ENCODE results near the gene HIVEP3. TPM values are rescaled to one million over a fixed set of nuclear protein-coding genes. Genes with fewer than 3 reads are reported as not detected.

The HIVEP3 gene
- polyA plus RNA-seq, 1 of the 3 experiments (the other 2 are of a cell fraction): 6.4 TPM

DNA sequence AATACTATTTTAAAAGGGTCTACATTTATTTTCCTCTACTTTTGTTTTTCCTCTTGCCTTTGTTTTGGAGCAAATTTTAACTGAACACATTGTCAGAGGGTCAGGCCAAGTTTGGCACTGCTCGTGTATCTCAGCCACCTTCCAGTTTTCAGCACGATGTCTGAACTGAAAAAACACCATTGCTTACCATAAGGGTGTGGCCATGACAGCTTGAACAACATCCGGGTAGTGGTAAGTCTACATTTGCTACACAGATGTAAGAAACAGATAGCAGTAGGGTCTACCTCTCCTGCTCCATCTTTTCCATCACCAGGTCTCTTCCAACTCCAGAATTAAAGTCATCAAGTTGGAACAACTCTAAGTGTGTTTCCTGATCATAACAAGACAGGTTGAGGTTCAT is 4.2 kb downstream of the HIVEP3 start:
- Histone ChIP-seq H3F3A (replicated peaks; ENCODE audit: insufficient read depth) (peaks cover 6% of the 10 kb centered on the region), H3K27ac (ENCODE audit: low read depth in 2 of 2, low read length in 1 of 2) (no peak overlapping the region), H3K4me3 (ENCODE audit: low read depth in 2 of 2, low read length in 1 of 2) (no peak overlapping the region), H3K9ac (no peak overlapping the region), H2AFZ (ENCODE audit: low read depth) (no peak overlapping the region), H3K9me3 (0 out of 2 replicates have a peak, but pooled peaks cover 9% of the 10 kb centered on the region), H3K4me2 (no peak overlapping the region), H4K20me1 (ENCODE audit: insufficient read depth) (no peaks in the 10 kb centered on the region), H3K9me2 (no peaks in the 10 kb centered on the region), H3K36me3 (replicated peaks in 1 of 2; ENCODE audit: control insufficient read depth in 1 of 2, insufficient read depth in 2 of 2, low read length in 1 of 2) (peaks cover 0 to 5% of the 10 kb centered on the region in 2 experiments), H3K4me1 (ENCODE audit: control insufficient read depth in 1 of 2, insufficient read depth in 2 of 2, low read depth in 1 of 2, low read length in 1 of 2) (peaks cover 21 to 31% of the 10 kb centered on the region in 2 experiments), H3K79me2 (ENCODE audit: insufficient read depth) (peaks cover 24% of the 10 kb centered on the region), H3K27me3 (ENCODE audit: insufficient read depth) (no peaks in the 10 kb centered on the region)
- ChIA-PET POLR2A (no interaction called here), CTCF (no interaction called here)
- WGBS (ENCODE audit: low lambda C conversion rate): 91% methylated on average over 3 of the region's 3 CpGs
- TF ChIP-seq, protein P1, sequence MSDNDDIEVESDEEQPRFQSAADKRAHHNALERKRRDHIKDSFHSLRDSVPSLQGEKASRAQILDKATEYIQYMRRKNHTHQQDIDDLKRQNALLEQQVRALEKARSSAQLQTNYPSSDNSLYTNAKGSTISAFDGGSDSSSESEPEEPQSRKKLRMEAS (IDR thresholded peaks at IDR 0.05; ENCODE audit: low read depth): no peak
- no peak for TF ChIP-seq EP300 (IDR thresholded peaks at IDR 0.05; ENCODE audit: borderline replicate concordance in 1 of 2, low read depth in 1 of 2, low read length in 1 of 2)
- no peak for TF ChIP-seq YY1 (IDR thresholded peaks at IDR 0.05; ENCODE audit: low read depth)
- no peak for TF ChIP-seq FOSL2 (IDR thresholded peaks at IDR 0.05; ENCODE audit: borderline replicate concordance, low read depth)
- TF ChIP-seq GATA2 (CRISPR knock-in tag; IDR thresholded peaks at IDR 0.05): no peak
- no peak for TF ChIP-seq SIN3A (IDR thresholded peaks at IDR 0.05; ENCODE audit: borderline replicate concordance, low read depth, low read length)
- no peak for DNase-seq

DNA sequence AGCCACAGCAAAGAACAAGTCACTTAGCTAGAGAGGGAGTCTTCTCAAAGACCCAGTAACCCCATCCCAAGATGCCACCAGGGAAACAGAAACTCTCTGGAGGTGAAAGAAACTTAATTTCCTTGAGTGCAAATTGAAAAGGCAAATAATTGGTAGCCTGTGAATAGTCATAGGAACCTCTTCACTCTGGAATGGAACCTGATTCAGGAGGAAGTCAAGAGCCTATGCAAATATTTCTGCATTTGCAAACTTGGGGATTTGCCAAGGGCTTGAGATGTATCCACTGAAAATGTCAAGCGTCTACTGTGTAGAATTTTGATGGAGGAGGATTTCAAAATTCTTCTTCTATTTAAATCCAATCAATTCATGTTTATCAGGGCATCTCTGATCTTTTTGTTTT is 5.7 kb downstream of the HIVEP3 start:
- Histone ChIP-seq H3K79me2 (ENCODE audit: insufficient read depth) (peaks cover 24% of the 10 kb centered on the region), H3K9ac (no peak overlapping the region), H3K27ac (ENCODE audit: low read depth in 2 of 2, low read length in 1 of 2) (no peak overlapping the region), H4K20me1 (ENCODE audit: insufficient read depth) (no peaks in the 10 kb centered on the region), H3K9me3 (0 out of 2 replicates have a peak, but pooled peaks cover 15% of the 10 kb centered on the region), H3F3A (replicated peaks; ENCODE audit: insufficient read depth) (peaks cover 6% of the 10 kb centered on the region), H3K27me3 (ENCODE audit: insufficient read depth) (no peaks in the 10 kb centered on the region), H3K36me3 (replicated peaks in 1 of 2; ENCODE audit: control insufficient read depth in 1 of 2, insufficient read depth in 2 of 2, low read length in 1 of 2) (peaks cover 0 to 10% of the 10 kb centered on the region in 2 experiments), H2AFZ (ENCODE audit: low read depth) (no peak overlapping the region), H3K4me2 (no peak overlapping the region), H3K4me3 (ENCODE audit: low read depth in 2 of 2, low read length in 1 of 2) (no peak overlapping the region), H3K9me2 (no peaks in the 10 kb centered on the region), H3K4me1 (ENCODE audit: control insufficient read depth in 1 of 2, insufficient read depth in 2 of 2, low read depth in 1 of 2, low read length in 1 of 2) (peaks cover 16 to 23% of the 10 kb centered on the region in 2 experiments)
- POLR2A ChIA-PET: no interaction called here
- WGBS (ENCODE audit: low lambda C conversion rate): 88% methylated on average over 1 of the region's 1 CpG
- DNase-seq: no peak
- CTCF ChIA-PET: interaction anchor here (0.9 to 1.2 kb wide), 2 partner anchors 18 to 101 kb away, joined by 3 read pairs; no protein-coding TSS in a partner anchor
- TF ChIP-seq RFX5 (IDR thresholded peaks at IDR 0.05; ENCODE audit: low read length): no peak
- TF ChIP-seq POLR2AphosphoS5 (IDR thresholded peaks at IDR 0.05; ENCODE audit: low read depth, low read length): no peak
- no peak for TF ChIP-seq GATA2 (CRISPR knock-in tag; IDR thresholded peaks at IDR 0.05)
- TF ChIP-seq TEAD4 (IDR thresholded peaks at IDR 0.05; ENCODE audit: borderline replicate concordance, insufficient read depth): no peak
- TF ChIP-seq, protein P2, sequence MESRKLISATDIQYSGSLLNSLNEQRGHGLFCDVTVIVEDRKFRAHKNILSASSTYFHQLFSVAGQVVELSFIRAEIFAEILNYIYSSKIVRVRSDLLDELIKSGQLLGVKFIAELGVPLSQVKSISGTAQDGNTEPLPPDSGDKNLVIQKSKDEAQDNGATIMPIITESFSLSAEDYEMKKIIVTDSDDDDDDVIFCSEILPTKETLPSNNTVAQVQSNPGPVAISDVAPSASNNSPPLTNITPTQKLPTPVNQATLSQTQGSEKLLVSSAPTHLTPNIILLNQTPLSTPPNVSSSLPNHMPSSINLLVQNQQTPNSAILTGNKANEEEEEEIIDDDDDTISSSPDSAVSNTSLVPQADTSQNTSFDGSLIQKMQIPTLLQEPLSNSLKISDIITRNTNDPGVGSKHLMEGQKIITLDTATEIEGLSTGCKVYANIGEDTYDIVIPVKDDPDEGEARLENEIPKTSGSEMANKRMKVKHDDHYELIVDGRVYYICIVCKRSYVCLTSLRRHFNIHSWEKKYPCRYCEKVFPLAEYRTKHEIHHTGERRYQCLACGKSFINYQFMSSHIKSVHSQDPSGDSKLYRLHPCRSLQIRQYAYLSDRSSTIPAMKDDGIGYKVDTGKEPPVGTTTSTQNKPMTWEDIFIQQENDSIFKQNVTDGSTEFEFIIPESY (IDR thresholded peaks at IDR 0.05; ENCODE audit: borderline replicate concordance, low read depth): no peak
- TF ChIP-seq, protein P3, sequence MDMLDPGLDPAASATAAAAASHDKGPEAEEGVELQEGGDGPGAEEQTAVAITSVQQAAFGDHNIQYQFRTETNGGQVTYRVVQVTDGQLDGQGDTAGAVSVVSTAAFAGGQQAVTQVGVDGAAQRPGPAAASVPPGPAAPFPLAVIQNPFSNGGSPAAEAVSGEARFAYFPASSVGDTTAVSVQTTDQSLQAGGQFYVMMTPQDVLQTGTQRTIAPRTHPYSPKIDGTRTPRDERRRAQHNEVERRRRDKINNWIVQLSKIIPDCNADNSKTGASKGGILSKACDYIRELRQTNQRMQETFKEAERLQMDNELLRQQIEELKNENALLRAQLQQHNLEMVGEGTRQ (IDR thresholded peaks at IDR 0.05; ENCODE audit: borderline replicate concordance, low read depth, low read length): no peak
- TF ChIP-seq, protein P4, sequence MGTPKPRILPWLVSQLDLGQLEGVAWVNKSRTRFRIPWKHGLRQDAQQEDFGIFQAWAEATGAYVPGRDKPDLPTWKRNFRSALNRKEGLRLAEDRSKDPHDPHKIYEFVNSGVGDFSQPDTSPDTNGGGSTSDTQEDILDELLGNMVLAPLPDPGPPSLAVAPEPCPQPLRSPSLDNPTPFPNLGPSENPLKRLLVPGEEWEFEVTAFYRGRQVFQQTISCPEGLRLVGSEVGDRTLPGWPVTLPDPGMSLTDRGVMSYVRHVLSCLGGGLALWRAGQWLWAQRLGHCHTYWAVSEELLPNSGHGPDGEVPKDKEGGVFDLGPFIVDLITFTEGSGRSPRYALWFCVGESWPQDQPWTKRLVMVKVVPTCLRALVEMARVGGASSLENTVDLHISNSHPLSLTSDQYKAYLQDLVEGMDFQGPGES (IDR thresholded peaks at IDR 0.05; ENCODE audit: low read depth, low read length): no peak
- no peak for TF ChIP-seq EP300 (IDR thresholded peaks at IDR 0.05; ENCODE audit: borderline replicate concordance in 1 of 2, low read depth in 1 of 2, low read length in 1 of 2)
- no peak for TF ChIP-seq RCOR1 (IDR thresholded peaks at IDR 0.05; ENCODE audit: low read length)
